K562 (cell line): ENCODE results near the gene PCBP2. TPM values are rescaled to one million over a fixed set of nuclear protein-coding genes. Genes with fewer than 3 reads are reported as not detected.
A peak's percentile ranks its signal among the peaks of the same experiment; 100 is the strongest.

Experiments
- ARID3A ChIP-seq: IDR thresholded peaks from 2 replicates; pipeline ENCODE4 v1.6.1; 2012; ENCODE audit warnings: low read depth, low read length, improper control_type of control experiment, borderline replicate concordance
- CC2D1A ChIP-seq: fragments of 450-650 bp; IDR thresholded peaks from 2 replicates; pipeline ENCODE4 v1.6.1; 2017; ENCODE audit warnings: mild to moderate bottlenecking
- CXXC5 ChIP-seq: fragments of 250-450 bp; sonication (Bioruptor Pico); IDR thresholded peaks from 2 replicates; pipeline ENCODE4 v1.8.0; 2022; ENCODE audit warnings: inconsistent platforms, mild to moderate bottlenecking, moderate library complexity
- ESRRA ChIP-seq: fragments of 450-650 bp; IDR thresholded peaks from 2 replicates; pipeline ENCODE4 v1.6.1; 2014; ENCODE audit warnings: low read depth, mild to moderate bottlenecking, moderate library complexity, borderline replicate concordance
- HMG20A ChIP-seq: fragments of 450-650 bp; formaldehyde crosslinking; conservative IDR thresholded peaks from 2 replicates; pipeline ENCODE4 v1.4.0; 2020; ENCODE audit warnings: mild to moderate bottlenecking, mixed read lengths
- MCM5 ChIP-seq: fragments of 450-650 bp; IDR thresholded peaks from 2 replicates; pipeline ENCODE4 v1.6.1; 2016; ENCODE audit warnings: low read depth
- NEUROD1 ChIP-seq: fragments of 150-350 bp; IDR thresholded peaks from 2 replicates; pipeline ENCODE4 v1.6.1; 2014; ENCODE audit warnings: borderline replicate concordance, low read length, low read depth; ENCODE audit not compliant: partially characterized antibody
- RNF2 ChIP-seq: sonication (generic); IDR thresholded peaks from 2 replicates; pipeline ENCODE4 v1.6.1; 2016
- RUNX1 ChIP-seq: sonication (generic); IDR thresholded peaks from 2 replicates; pipeline ENCODE4 v1.6.1; 2016; ENCODE audit warnings: antibody characterized with exemption, low read depth
- SIN3B ChIP-seq: fragments of 450-650 bp; IDR thresholded peaks from 2 replicates; pipeline ENCODE4 v1.6.1; 2017; ENCODE audit warnings: low read depth, mild to moderate bottlenecking, moderate library complexity
- SRSF3 ChIP-seq: fragments of 200-400 bp; formaldehyde crosslinking; IDR thresholded peaks from 2 replicates; pipeline ENCODE4 v1.6.1; 2016; ENCODE audit warnings: mild to moderate bottlenecking, low read length, moderate library complexity; ENCODE audit not compliant: insufficient read depth
- TCF7L2 ChIP-seq: fragments of 150-350 bp; IDR thresholded peaks from 2 replicates; pipeline ENCODE4 v1.6.1; 2016; ENCODE audit warnings: low read depth, mild to moderate bottlenecking, low read length, moderate library complexity
- THRAP3 ChIP-seq: fragments of 450-650 bp; IDR thresholded peaks from 2 replicates; pipeline ENCODE4 v1.6.1; 2016; ENCODE audit warnings: mild to moderate bottlenecking, inconsistent platforms, borderline replicate concordance
- XRCC3 ChIP-seq: fragments of 450-650 bp; IDR thresholded peaks from 2 replicates; pipeline ENCODE4 v1.6.1; 2017; ENCODE audit warnings: mild to moderate bottlenecking, moderate library complexity
- ZBTB11 ChIP-seq, 3 experiments: fragments of 200-800 bp in 1 of 3; fragments of 250-450 bp in 1 of 3; fragments of 450-650 bp in 1 of 3; sonication (Bioruptor Pico) in 1 of 3; sonication (Bioruptor generic) in 1 of 3; formaldehyde crosslinking in 1 of 3; IDR thresholded peaks; 2 replicates each; pipeline versions ENCODE4 v1.6.1 to v1.8.0; 2016 to 2022; ENCODE audit warnings: mild to moderate bottlenecking in 2 of 3, missing genetic modification characterization in 2 of 3, missing compliant biosample characterization in 1 of 3, moderate library complexity in 1 of 3
- ZFP91 ChIP-seq: sonication (generic); formaldehyde crosslinking; IDR thresholded peaks from 2 replicates; pipeline ENCODE4 v1.8.0; 2022; ENCODE audit warnings: mild to moderate bottlenecking, missing genetic modification reagents
- ZNF12 ChIP-seq: sonication (generic); formaldehyde crosslinking; IDR thresholded peaks from 2 replicates; pipeline ENCODE4 v1.4.0; 2020; ENCODE audit warnings: mild to moderate bottlenecking, missing genetic modification reagents
- ZNF707 ChIP-seq: fragments of 250-450 bp; sonication (Bioruptor Pico); conservative IDR thresholded peaks from 2 replicates; pipeline ENCODE4 v1.8.0; 2022; ENCODE audit warnings: inconsistent platforms, mild to moderate bottlenecking, moderate library complexity
- ZNF785 ChIP-seq: fragments of 250-450 bp; sonication (Bioruptor Pico); IDR thresholded peaks from 2 replicates; pipeline ENCODE4 v1.4.0; 2020; ENCODE audit warnings: mild to moderate bottlenecking
- polyA plus RNA-seq, 8 experiments: library from polyadenylated mRNA; depleted of rRNA in 4 of 8; stranded (reverse) in 5 of 8; unstranded in 3 of 8; fragments of >200 nt; fragmentation: Nextera tagmentation in 2 of 8; fragmentation: Illumina TruSeq in 1 of 8; extraction: Ambion mirVana in 2 of 8; extraction: Trizol in 1 of 8; gene quantifications; 2 replicates each; pipeline versions ENCODE4 v1.2.1 to v1.2.3, GENCODE V29; 2011 to 2014; ENCODE audit warnings: inconsistent platforms in 1 of 8, missing spikeins in 1 of 8
- total RNA-seq, 7 experiments: library from RNA; depleted of rRNA in 6 of 7; stranded (reverse); fragments of >200 nt in 6 of 7; fragmentation: Illumina TruSeq in 2 of 7; extraction: Trizol in 2 of 7; gene quantifications; 2 replicates each; pipeline versions ENCODE4 v1.2.1 to v1.2.3, GENCODE V29; 2011 to 2021; ENCODE audit warnings: low replicate concordance in 1 of 7
- TF ChIP-seq, protein P1 (sequence below): fragments of 250-450 bp; sonication (Bioruptor Pico); IDR thresholded peaks from 2 replicates; pipeline ENCODE4 v1.5.0; 2021

The PCBP2 gene
- total and polyA plus RNA-seq, 9 of the 15 experiments (the other 6 are each of a cell fraction or from before 2014, with no cell fraction given), result 137 to 831 (median 328) TPM

DNA sequence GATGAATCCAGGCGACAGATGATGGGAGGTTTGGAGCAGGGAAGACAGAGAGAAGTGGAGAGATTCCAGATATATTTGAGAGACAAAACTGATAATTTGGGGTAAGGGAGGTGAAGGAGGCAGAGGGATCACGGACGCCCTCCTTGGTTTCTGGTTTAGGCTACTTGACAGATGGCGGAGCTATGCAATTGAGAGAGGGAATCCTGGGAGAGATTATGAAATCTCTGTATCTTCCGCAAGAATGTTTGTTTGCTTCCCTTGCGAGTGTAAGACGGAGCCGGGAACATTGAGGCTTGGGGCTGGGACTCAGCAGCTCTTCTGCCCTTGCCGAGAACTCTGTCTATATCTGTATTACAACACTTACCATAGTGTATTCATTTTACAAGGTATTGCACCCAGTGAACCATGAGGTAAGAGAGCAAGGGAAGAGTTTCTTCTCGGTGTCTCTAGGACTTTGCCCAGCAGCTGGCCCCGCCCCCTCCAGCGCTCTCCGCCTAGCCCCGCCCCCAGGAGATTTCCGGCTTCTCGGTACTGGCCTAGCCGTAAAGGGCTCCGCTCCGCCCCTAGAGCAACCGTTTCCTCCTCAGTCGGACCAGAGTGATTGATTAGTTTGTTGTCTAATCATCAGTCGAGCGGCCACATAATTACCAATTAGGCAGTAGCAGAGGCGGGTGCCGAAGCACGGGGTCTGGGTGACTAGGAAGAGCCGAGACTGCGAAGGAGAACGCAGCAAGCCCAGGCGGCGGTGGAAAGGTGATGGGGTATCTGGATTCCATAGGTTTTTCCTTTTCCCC is 10.7 kb upstream of the PCBP2 start, which contains the start of gene PRR13 (continued):
- peak; percentile 52 for TF ChIP-seq NEUROD1
- no peak for TF ChIP-seq XRCC3
- TF ChIP-seq ZBTB11 (CRISPR knock-in tag; IDR thresholded peaks at IDR 0.05), result peak in 1 of 3 experiments; percentile 25; a peak in 1 of 6 replicates
- TF ChIP-seq ZNF12 (CRISPR knock-in tag), result no peak
- no peak; the same call in 1 of the 2 replicates for TF ChIP-seq ARID3A
- TF ChIP-seq, protein P1, sequence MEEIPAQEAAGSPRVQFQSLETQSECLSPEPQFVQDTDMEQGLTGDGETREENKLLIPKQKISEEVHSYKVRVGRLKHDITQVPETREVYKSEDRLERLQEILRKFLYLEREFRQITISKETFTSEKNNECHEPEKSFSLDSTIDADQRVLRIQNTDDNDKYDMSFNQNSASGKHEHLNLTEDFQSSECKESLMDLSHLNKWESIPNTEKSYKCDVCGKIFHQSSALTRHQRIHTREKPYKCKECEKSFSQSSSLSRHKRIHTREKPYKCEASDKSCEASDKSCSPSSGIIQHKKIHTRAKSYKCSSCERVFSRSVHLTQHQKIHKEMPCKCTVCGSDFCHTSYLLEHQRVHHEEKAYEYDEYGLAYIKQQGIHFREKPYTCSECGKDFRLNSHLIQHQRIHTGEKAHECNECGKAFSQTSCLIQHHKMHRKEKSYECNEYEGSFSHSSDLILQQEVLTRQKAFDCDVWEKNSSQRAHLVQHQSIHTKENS (CRISPR knock-in tag), result no peak
- TF ChIP-seq HMG20A (CRISPR knock-in tag), result no peak
- no peak for TF ChIP-seq ZNF707 (CRISPR knock-in tag)
- TF ChIP-seq MCM5, result no peak
- TF ChIP-seq ZFP91, result no peak
- TF ChIP-seq RUNX1, result no peak
- TF ChIP-seq ESRRA, result no peak
- no peak for TF ChIP-seq RNF2
- TF ChIP-seq SRSF3, result no peak
- TF ChIP-seq THRAP3, result no peak
- no peak for TF ChIP-seq SIN3B
- TF ChIP-seq CC2D1A, result peak; percentile 78; the same call in 1 of the 2 replicates
- TF ChIP-seq CXXC5, result peak; percentile 61
- TF ChIP-seq TCF7L2, result no peak
- no peak for TF ChIP-seq ZNF785 (CRISPR knock-in tag)
